ENCODE results near the gene KCNRG. TPM values are rescaled to one million over a fixed set of nuclear protein-coding genes. Genes with fewer than 3 reads are reported as not detected.

KCNRG gene
- total RNA-seq, 1 donor from 2014 or later, result 0.61 TPM

GRCh38 chr13:50070186-50070585, 54.9 kb downstream of the KCNRG start:
- Mint-ChIP-seq H3K9me3 (ENCODE audit: unreplicated experiment) (no peaks in the 10 kb centered on the region), H3K27ac (ENCODE audit: unreplicated experiment) (no peak overlapping the region), H3K27me3 (ENCODE audit: low read depth, unreplicated experiment) (no peaks in the 10 kb centered on the region), H3K36me3 (ENCODE audit: low read depth, unreplicated experiment) (peaks cover 9% of the 10 kb centered on the region), H3K4me3 (ENCODE audit: unreplicated experiment) (no peak overlapping the region), H3K4me1 (ENCODE audit: low read depth, unreplicated experiment) (peaks cover 2% of the 10 kb centered on the region)
- Histone ChIP-seq H3K9me3 (ENCODE audit: insufficient read depth, low read depth, low read length) (no peaks in the 10 kb centered on the region), H3K36me3 (ENCODE audit: insufficient read depth, low read length) (peaks cover 22% of the 10 kb centered on the region), H3K27me3 (ENCODE audit: insufficient read depth, low read length) (no peaks in the 10 kb centered on the region), H3K4me3 (ENCODE audit: insufficient read depth, low read depth, low read length) (no peak overlapping the region), H3K4me2 (ENCODE audit: low read length) (no peak overlapping the region), H4K20me1 (ENCODE audit: insufficient read depth, low read length) (no peaks in the 10 kb centered on the region), H3K9ac (ENCODE audit: low read length) (no peak overlapping the region), H2AFZ (ENCODE audit: low read depth, low read length) (no peak overlapping the region), H3K4me1 (ENCODE audit: insufficient read depth, low read length) (no peaks in the 10 kb centered on the region), H3K27ac (ENCODE audit: low read depth, low read length) (no peak overlapping the region), H3K79me2 (ENCODE audit: insufficient read depth, low read length) (peaks cover 97% of the 10 kb centered on the region)
- TF ChIP-seq EZH2 (IDR thresholded peaks at IDR 0.05; ENCODE audit: insufficient read depth, low read length), result no peak
- no peak for TF ChIP-seq CTCF (IDR thresholded peaks at IDR 0.05; ENCODE audit: insufficient read depth, low read depth, low read length)
- FAIRE-seq (no peak), DNase-seq (ENCODE audit: low read depth) (peak; percentile 39)

Small RNA genes lying within 50 kb of the gene (microRNA-seq; reads per million reads assigned to microRNA genes)
- gene MIR15A, result 3,696 reads per million, percentile 91 among the genes with 10 or more reads in this experiment
- gene MIR16-1, result 520 reads per million, percentile 77 among the genes with 10 or more reads in this experiment
- gene MIR3613, result 40.0 reads per million, percentile 55 among the genes with 10 or more reads in this experiment

Other genes starting within 250 kb of the KCNRG start
- gene KPNA3, start 222.8 kb upstream of the KCNRG start, total RNA-seq, result 54.9 and 62.0 TPM in 2 replicates
- gene SPRYD7, start 79.1 kb upstream of the KCNRG start, total RNA-seq, result 10.3 and 11.5 TPM in 2 replicates
- gene TRIM13, start 18.4 kb upstream of the KCNRG start, total RNA-seq, result 24.1 and 26.4 TPM in 2 replicates